ENCODE results near the gene CLEC19A. TPM values are rescaled to one million over a fixed set of nuclear protein-coding genes. Genes with fewer than 3 reads are reported as not detected.

CLEC19A gene
- total and polyA plus RNA-seq, 2 donors (not counting 3 experiments of a cell fraction or from before 2014, with no cell fraction given), result not detected

- TF ChIP-seq JUN (IDR thresholded peaks at IDR 0.05; ENCODE audit: borderline replicate concordance, insufficient read depth, insufficient read length, low read depth), result no peak
- TF ChIP-seq CTCF (IDR thresholded peaks at IDR 0.05; ENCODE audit: extremely low read depth in 1 of 2, insufficient read depth in 1 of 2, low read depth in 1 of 2, low read length in 2 of 2), result no peak
- TF ChIP-seq MYC (IDR thresholded peaks at IDR 0.05; ENCODE audit: low read depth, low read length), result no peak
- TF ChIP-seq GATA2 (IDR thresholded peaks at IDR 0.05; ENCODE audit: insufficient read depth, insufficient read length, low read depth, low read length), result no peak
- no peak for TF ChIP-seq FOS (IDR thresholded peaks at IDR 0.05; ENCODE audit: borderline replicate concordance, insufficient read depth, low read length)
- no peak for TF ChIP-seq POLR2A (IDR thresholded peaks at IDR 0.05; ENCODE audit: low read depth, low read length)
- TF ChIP-seq POLR2AphosphoS5 (IDR thresholded peaks at IDR 0.05; ENCODE audit: insufficient read depth, low read depth, low read length), result no peak
- no peak for TF ChIP-seq EZH2 (IDR thresholded peaks at IDR 0.05; ENCODE audit: borderline replicate concordance, low read depth, low read length, severe bottlenecking)
- TF ChIP-seq, protein P1, sequence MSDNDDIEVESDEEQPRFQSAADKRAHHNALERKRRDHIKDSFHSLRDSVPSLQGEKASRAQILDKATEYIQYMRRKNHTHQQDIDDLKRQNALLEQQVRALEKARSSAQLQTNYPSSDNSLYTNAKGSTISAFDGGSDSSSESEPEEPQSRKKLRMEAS (IDR thresholded peaks at IDR 0.05; ENCODE audit: insufficient read depth, insufficient read length), result no peak
- H4K20me1 ChIP-seq (replicated peaks; ENCODE audit: control insufficient read depth, extremely low read depth, insufficient read depth, low read length), result no peaks in the 10 kb centered on the region
- dilution Hi-C loops (cut with MboI; ENCODE audit: extremely low pct_ligation_motif_present, low sequenced_read_pairs) (no loop called here), intact Hi-C loops (cut with micrococcal nuclease) (no loop called here)
- H2AFZ ChIP-seq (ENCODE audit: low read depth, low read length), result no peak overlapping the region
- no peak overlapping the region for H3K4me2 ChIP-seq (ENCODE audit: insufficient read depth, low read length)
- no peaks in the 10 kb centered on the region for H3K9me3 ChIP-seq (replicated peaks; ENCODE audit: control insufficient read depth, insufficient read depth, low read length)
- no peak overlapping the region for H3K4me3 ChIP-seq (replicated peaks in 1 of 3; ENCODE audit: insufficient read depth in 1 of 3, low read depth in 1 of 3, low read length in 3 of 3)
- H3K79me2 ChIP-seq (ENCODE audit: control insufficient read depth, insufficient read depth, low read length), result no peaks in the 10 kb centered on the region
- POLR2A ChIA-PET, result no interaction called here
- no peaks in the 10 kb centered on the region for H3K9me1 ChIP-seq (replicated peaks; ENCODE audit: control insufficient read depth, extremely low read depth, insufficient read depth, low read length)
- FAIRE-seq, result no peak
- CTCF ChIA-PET, result no interaction called here
- BruUV-seq (replicated peaks), result no TSS peak
- no peak overlapping the region for H3K27ac ChIP-seq (ENCODE audit: insufficient read depth, low read depth, low read length)
- H3K9ac ChIP-seq (replicated peaks; ENCODE audit: extremely low read depth, insufficient read depth, low read length), result no peak overlapping the region
- H3K27me3 ChIP-seq (ENCODE audit: control insufficient read depth in 2 of 2, insufficient read depth in 2 of 2, low read length in 2 of 2), result no peaks in the 10 kb centered on the region
- H3K36me3 ChIP-seq (ENCODE audit: control insufficient read depth in 2 of 2, extremely low read depth in 1 of 2, insufficient read depth in 2 of 2, low read length in 2 of 2), result no peaks in the 10 kb centered on the region
- no peak for DNase-seq (ENCODE audit: low read depth, low spot score)
- no peaks in the 10 kb centered on the region for H3K4me1 ChIP-seq (ENCODE audit: control insufficient read depth, extremely low read depth, insufficient read depth, low read length)
These were observed 22.2 kb downstream of the CLEC19A start for GRCh38 chr16:19307587-19308241.

Data from endothelial cell of umbilical vein (primary cell).